ENCODE measurements around the gene MLF1.

Gene MLF1

GRCh38 chr3:158563076-158563475 is 7.9 kb upstream of the MLF1 start:
- no peak overlapping the region for H3K27ac ChIP-seq (ENCODE audit: extremely low read depth, low read depth, low read length)
- POLR2A ChIA-PET: no interaction called here
- no peak overlapping the region for H3K4me3 ChIP-seq (ENCODE audit: low read depth, low read length)
- TF ChIP-seq KLF9 (tag by site-specific recombination; IDR thresholded peaks at IDR 0.05; ENCODE audit: low read depth) (no peak), INSM2 (tag by site-specific recombination; IDR thresholded peaks at IDR 0.05) (no peak), ATF2 (tag by site-specific recombination; IDR thresholded peaks at IDR 0.05; ENCODE audit: low read depth) (no peak), PRDM1 (tag by site-specific recombination; IDR thresholded peaks at IDR 0.05) (no peak), ZNF514 (tag by site-specific recombination; IDR thresholded peaks at IDR 0.05) (no peak), ZNF433 (tag by site-specific recombination; IDR thresholded peaks at IDR 0.05; ENCODE audit: low read depth) (no peak), GLI4 (tag by site-specific recombination; IDR thresholded peaks at IDR 0.05) (no peak), ZBTB49 (tag by site-specific recombination; IDR thresholded peaks at IDR 0.05; ENCODE audit: low read depth) (no peak), ZBTB6 (tag by site-specific recombination; IDR thresholded peaks at IDR 0.05) (no peak), ZNF394 (tag by site-specific recombination; IDR thresholded peaks at IDR 0.05; ENCODE audit: borderline replicate concordance) (no peak), ELK4 (IDR thresholded peaks at IDR 0.05; ENCODE audit: borderline replicate concordance, low read depth, low read length) (no peak), ZNF530 (tag by site-specific recombination; IDR thresholded peaks at IDR 0.05; ENCODE audit: low read depth) (no peak), ZBTB7A (tag by site-specific recombination; IDR thresholded peaks at IDR 0.05; ENCODE audit: low read depth) (no peak), ZNF132 (tag by site-specific recombination; IDR thresholded peaks at IDR 0.05; ENCODE audit: borderline replicate concordance) (no peak), ZNF560 (tag by site-specific recombination; IDR thresholded peaks at IDR 0.05; ENCODE audit: borderline replicate concordance) (no peak), PRDM10 (tag by site-specific recombination; IDR thresholded peaks at IDR 0.05) (no peak), SP7 (tag by site-specific recombination; IDR thresholded peaks at IDR 0.05) (no peak)
- CTCF ChIA-PET: interaction anchor here (0.6 kb wide), 1 partner anchor 41 kb away, joined by 3 read pairs; no protein-coding TSS in a partner anchor
- H3K4me1 ChIP-seq (ENCODE audit: control insufficient read depth, insufficient read depth, low read length): no peaks in the 10 kb centered on the region
- H3K9me3 ChIP-seq (ENCODE audit: control insufficient read depth, insufficient read depth, low read depth, low read length): no peaks in the 10 kb centered on the region
- H3K36me3 ChIP-seq (ENCODE audit: control insufficient read depth in 2 of 2, insufficient read depth in 1 of 2, low read length in 2 of 2): no peaks in the 10 kb centered on the region

Measured in HEK293 (cell line).